GM12801 (cell line): ENCODE results near the gene EVPLL.

Experiments used
- TF ChIP-seq, protein P1 (sequence below): IDR thresholded peaks from one replicate; pipeline ENCODE4 v1.5.1; 2011; ENCODE audit warnings: control low read depth; ENCODE audit not compliant: insufficient read length; ENCODE audit errors: extremely low read depth

Gene EVPLL

GRCh38 chr17:18370761-18371160 lies 6.8 kb upstream of the EVPLL start:
- TF ChIP-seq, protein P1, sequence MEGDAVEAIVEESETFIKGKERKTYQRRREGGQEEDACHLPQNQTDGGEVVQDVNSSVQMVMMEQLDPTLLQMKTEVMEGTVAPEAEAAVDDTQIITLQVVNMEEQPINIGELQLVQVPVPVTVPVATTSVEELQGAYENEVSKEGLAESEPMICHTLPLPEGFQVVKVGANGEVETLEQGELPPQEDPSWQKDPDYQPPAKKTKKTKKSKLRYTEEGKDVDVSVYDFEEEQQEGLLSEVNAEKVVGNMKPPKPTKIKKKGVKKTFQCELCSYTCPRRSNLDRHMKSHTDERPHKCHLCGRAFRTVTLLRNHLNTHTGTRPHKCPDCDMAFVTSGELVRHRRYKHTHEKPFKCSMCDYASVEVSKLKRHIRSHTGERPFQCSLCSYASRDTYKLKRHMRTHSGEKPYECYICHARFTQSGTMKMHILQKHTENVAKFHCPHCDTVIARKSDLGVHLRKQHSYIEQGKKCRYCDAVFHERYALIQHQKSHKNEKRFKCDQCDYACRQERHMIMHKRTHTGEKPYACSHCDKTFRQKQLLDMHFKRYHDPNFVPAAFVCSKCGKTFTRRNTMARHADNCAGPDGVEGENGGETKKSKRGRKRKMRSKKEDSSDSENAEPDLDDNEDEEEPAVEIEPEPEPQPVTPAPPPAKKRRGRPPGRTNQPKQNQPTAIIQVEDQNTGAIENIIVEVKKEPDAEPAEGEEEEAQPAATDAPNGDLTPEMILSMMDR, result no peak

DNA sequence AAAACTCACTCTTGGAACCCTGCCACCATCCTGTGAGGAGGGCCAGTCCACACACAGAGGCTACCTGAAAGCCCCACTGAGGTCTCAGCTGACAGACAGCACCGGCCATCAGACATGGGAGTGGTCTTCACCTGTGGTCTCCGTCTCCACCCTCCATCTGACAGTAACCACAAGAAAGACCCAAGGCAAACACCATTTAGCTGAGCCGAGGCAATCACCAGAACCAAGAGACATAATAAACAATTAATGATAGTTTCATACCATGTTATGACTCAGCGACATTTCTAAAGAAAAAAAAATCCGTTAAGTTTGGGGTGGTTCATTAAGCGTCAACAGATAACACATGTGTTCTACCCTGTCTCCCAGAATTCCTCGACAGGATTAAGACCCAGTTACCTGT lies 6.1 kb upstream of the EVPLL start:
- TF ChIP-seq, protein P1, result no peak

DNA sequence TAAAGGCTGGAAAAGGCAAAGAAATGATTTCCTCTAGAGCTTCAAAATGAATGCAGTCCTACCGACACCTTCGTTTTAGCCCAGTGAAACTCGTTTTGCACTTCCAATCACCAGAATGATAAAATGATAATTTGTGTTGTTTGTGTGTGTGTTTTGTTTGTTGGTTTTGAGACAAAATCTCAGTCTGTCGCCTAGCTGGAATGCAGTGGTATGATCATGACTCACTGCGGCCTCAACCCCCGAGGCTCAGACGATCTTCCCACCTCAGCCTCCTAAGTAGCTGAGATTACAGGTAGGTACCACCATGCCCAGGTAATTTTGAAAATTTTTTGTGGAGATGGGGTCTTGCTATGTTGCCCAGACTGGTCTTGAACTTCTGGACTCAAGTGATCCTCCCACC lies 3.4 kb upstream of the EVPLL start:
- TF ChIP-seq, protein P1, result no peak

- TF ChIP-seq, protein P1, result no peak
Measured at GRCh38 chr17:18378205-18378505, 577 bp downstream of the EVPLL start.

DNA sequence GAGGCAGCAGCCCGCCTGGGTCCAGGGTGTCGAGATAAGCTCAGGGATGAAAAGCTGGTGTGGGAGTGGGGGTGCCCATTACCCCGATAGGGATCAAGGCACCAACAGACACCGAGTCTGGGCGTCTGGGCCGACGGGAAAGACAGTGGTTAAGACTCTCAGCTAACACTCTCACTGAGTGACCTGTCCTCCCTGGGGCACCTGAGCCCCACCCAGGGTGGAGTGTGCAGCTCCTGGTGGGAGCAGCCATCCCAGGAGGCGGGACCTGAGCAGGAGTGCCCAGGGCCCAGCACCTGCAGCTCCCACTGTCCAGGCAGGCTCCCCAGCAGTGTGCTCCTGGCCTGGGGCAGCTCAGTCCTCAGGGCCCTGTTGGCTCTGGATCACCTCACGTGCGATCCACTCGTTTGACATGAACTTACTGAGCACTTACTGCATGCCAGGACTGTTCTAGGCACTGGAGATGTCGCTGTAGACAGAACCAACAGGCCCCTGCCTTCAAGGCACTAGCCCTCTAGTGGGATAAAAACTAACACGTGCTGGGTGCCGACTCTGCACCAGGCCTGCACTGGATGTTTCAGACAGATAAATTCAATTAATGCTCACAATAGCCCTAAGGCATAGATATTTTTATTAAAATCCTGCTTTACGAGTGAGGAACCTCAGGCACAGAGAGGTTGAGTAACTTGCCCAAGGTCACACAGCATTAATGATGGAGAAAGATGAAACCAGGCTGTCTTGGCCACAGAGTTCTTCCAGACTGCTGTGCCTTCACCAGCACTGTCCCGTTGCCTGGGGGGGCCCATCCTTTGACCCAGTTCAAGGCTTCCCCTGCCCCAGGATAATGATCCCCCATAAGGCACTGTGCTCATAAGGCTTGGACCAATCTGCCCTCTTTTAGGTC lies 1.9 kb downstream of the EVPLL start:
- TF ChIP-seq, protein P1, result no peak

GRCh38 chr17:18380471-18381157 lies 3.0 kb downstream of the EVPLL start:
- TF ChIP-seq, protein P1, result no peak

DNA sequence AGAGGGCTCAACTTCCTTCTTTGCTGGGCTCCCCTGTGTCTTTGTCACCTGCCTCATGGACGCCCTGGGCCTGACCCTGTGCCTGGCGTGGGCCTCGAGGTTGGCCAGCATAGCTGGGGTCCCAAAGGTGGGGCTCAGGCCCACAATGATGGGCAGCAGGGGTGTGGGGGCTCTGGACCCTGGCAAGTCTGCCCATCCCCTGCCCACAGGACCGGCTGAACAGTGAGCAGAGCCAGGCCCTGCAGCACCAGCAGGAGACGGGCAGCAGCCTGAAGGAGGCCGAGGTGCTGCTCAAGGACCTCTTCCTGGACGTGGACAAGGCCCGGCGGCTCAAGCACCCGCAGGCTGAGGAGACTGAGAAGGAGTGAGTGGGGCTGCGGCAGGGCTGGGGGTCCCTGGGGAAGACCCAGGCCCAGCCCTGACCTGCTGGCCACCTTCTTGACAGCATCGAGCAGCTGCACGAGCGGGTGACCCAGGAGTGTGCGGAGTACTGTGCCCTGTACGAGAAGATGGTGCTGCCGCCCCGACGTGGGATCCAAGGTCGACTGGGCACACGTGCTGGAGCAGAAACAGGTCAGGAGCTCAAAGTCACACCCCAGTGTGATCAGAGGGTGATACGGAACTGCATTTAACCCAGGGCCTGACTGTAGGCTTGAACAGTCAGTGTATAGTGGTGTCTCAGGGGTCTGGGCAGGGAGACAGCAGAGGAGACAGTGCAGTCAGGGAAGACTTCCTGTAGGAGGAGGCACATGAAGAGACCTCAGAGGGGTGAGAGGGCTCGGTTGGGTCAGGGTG lies 3.8 kb downstream of the EVPLL start:
- TF ChIP-seq, protein P1, result no peak
